GM19043 (cell line): Measurements from ENCODE around the gene DHH.
"Not testable (repeated sequence)": the region's sequence is repeated elsewhere in the genome, so short reads cannot be mapped to it uniquely, and the experiment has no call there.

ENCODE experiments used
- ATAC-seq: cut with Tn5 transposase; IDR thresholded peaks from one replicate; pipeline ENCODE4 v1.9.1; 2021; ENCODE audit warnings: low read depth; ENCODE audit not compliant: unreplicated experiment

Gene DHH

DNA sequence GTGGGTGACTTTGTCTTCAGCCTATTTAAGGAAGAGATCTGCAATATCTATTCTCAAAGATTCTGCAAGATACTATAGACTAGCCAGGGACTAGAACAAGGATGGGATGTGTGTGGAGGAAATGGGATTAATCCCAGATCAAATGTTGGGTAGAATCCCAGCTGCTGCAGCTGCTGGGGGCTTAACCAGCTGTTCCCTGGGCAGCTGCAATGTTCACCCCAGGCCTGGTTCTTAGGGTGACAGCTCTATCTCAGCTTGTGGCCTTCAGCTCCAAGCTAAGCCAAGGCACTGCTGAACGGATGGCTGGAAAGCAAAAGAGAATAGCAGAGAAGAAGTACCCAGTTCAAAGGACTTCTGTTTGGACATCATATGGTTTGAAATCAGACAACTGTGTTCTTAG, 14.8 kb downstream of the DHH start:
- ATAC-seq = no peak

GRCh38 chr12:49070971-49071370, 23.6 kb downstream of the DHH start:
- no peak for ATAC-seq

- ATAC-seq = peak; percentile 96
Observed at GRCh38 chr12:49069507-49070346, 24.9 kb downstream of the DHH start, which contains the start of gene RHEBL1. Gene RHEBL1, minus strand, starts transcription at chr12:49069979. Its CDS starts 194 bp downstream, at chr12:49069785.

DNA sequence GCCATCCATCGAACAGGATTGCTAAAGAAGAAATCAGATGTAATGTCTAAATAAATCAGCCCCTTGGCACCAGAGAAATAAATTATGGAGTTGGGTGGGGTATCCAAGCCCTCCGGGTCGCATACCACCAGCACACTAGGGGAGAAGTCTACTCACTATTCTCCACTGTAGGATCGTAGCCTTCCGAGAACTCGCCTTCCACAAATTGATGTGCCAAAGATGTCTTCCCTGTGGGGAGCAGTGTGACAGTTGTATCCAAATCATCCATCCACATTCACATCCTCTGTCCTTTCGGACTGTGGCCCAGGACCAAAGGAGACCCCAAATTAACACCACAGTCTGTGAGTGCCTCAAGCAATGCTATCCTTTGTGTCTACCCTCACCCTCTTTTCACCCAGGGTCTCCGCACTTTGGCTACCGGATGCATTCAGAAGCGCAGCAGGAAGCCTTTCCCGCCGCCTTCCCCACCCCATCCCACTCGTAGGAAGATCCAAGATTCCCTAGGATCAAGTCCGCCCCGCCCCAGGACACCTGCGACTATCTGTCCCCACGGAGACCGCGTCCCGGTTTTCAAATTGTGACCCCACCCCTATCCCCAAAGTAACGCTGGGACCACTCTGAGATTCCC, 25.6 kb downstream of the DHH start:
- no peak for ATAC-seq

- ATAC-seq = no peak
Observed at GRCh38 chr12:49066120-49066519, 28.5 kb downstream of the DHH start.

DNA sequence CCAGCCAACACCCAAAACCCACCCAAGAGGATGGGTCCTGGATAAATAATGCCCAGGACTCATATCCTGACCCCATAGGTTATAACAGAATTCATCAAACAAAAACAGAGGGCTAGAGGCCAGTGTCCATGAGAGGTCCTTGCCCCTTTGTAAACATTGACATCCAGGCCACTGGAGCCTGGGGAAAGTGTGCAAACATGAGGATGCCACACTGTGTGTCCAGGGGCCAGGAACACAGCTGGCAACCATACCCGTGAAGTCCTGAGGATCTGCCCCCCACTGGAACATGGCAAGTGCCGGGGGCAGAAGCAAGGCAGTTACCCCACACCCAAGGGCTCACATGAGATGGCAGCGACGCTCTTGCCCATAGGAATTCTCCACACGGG, 29.8 kb downstream of the DHH start:
- no peak for ATAC-seq

- not testable (repeated sequence) for ATAC-seq
Observed at GRCh38 chr12:49061916-49062315, 32.7 kb downstream of the DHH start.

DNA sequence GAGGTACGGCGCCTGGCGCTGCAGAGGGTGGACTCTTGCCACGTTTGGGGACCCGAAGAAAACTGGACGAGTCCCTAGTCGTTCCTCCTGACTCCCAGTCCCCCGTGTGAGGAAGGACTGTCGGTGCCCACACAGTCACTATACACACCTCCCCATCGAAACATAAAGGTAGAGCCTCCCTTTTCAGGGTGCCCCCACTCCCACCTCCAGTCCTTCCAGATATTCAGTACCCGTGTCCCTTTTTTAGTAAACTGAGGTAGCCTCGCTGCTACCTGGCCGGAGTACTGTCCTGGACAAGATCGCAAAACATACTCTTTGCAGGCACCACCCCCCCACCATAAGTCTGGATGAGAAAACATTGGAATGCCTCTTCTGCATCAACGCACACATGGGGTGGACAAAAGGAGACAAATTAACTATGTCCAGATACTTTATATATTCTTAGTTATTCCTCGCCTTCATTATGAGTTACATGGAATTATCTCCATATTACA, 33.4 kb downstream of the DHH start:
- ATAC-seq = no peak

DNA sequence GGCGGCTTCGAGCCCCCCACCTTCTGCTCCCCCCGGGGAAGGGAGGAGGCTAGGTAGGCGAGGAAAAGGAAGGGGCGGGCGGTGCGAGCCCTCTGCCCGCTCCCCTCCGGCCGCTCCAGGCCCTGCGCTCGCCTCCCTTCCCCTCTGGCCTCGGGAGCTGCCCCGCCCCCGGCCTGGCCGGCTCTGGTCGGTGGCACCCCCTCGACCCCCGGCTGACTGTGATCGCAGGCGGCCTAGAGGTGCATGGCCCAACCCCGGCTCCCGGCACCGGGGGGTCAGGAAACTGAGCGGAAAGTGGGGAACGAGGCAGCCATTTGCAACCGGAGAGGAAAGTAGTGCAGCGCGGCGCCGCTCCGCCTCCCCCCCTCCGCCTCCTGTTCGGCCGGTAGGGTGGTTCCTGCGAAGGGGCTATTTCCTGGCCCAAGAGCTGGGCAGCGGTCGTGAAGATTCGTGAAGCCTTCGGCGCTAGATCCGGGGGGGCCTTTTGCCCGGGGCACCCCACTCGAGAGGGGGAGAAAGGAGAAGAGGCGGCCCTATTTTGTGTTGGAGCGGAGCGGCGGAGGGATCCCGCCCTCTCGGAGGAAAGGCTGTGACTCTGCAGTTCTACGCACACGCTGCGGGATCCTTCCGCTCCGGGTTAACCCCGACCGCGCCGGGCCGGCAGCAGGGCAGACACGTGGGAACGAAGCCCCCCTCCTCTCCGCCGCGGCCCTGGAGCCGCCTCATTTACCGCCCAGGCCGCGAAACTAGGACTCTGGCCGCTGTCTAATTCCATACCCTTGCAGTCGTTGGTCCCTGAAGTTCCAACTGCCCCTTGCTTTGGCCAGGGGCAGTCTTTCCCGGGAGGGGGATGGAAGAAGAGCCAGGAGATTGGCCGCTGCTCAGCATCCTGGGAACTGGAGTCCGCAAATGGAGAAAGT, 34.1 kb downstream of the DHH start, which contains the start of gene KMT2D:
Gene KMT2D, minus strand, starts transcription at position 558 of the 920 bp plus-strand sequence. CDS start 5,470 bp downstream, outside the sequence.
- peak; percentile 47 for ATAC-seq

DNA sequence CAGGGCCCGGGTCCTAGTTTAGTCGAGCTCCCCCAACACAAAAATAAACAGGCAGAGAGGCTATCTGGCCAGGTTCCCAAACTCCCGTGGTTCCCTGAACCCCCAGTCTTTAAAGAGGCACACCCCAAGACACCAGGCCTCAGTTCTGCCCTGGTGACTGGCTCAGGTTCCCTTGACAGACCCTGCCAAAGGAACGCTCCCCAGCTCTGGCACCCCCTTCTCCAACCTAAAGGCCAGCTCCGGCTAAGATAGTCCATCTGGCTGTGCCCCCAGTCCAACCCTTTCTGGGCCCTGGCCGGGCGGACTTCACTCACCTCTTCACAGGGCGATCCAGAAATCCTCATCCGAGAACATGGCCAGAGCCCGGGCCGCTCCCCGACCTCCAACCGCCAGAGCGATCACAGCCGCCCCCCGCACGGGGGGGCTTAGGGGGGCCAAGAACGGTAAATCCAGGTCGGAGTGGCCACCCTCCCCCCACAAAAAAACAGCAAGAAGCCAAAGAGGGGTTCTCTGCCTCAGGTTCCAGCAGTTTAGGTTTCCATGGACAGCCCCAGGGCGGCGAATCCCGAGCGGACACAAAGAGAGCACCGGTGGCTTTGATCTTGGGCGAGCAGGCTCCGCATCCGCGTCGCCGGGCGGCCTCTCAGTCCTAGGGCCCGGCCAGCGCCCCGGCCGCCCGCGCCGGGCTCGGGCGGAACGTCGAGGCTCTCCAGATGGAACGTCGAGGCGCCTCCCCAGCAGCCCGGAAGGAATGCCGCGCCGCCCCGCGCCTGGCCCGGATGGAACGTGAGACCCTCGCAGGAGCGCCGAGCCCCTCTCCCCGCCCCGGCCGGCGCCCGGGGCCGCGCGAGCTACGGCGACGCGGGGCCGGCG, 35.1 kb downstream of the DHH start:
- no peak for ATAC-seq

- ATAC-seq = no peak
Observed at GRCh38 chr12:49059045-49059298, 35.6 kb downstream of the DHH start.

DNA sequence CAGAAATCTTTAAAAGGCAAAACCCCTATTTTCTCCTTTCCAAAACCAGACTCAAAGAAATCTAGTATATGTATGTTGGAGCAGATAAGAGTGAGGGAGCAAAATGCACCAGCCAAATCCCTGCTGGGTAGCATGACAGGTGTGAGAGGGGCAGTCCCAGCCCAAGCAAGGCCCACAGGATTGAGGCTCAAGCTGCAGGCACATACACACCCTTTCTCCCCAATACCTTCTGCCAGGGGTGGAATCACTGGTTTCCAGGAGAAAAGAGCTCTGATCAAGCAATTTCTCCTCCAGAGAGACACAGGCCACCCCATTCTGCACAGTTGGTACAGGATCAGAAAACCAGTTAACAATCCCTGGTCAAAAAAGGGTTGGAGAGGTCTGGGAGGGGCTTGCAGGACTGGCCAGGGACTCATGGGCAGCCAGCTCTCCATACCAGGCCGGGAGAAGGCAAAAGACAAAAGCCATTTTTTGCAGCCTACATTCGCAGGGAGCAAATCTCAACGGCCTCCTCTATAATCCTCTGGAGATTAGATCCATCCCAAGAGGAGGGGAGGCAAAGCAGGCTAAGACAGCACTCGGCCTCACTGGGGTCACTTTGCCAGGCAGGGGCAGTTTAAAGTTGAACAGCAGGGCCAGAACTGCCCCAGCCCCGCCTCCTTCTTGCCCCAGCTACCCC, 36.1 kb downstream of the DHH start:
- no peak for ATAC-seq

- ATAC-seq = no peak
Observed at GRCh38 chr12:49057888-49058287, 36.7 kb downstream of the DHH start.

DNA sequence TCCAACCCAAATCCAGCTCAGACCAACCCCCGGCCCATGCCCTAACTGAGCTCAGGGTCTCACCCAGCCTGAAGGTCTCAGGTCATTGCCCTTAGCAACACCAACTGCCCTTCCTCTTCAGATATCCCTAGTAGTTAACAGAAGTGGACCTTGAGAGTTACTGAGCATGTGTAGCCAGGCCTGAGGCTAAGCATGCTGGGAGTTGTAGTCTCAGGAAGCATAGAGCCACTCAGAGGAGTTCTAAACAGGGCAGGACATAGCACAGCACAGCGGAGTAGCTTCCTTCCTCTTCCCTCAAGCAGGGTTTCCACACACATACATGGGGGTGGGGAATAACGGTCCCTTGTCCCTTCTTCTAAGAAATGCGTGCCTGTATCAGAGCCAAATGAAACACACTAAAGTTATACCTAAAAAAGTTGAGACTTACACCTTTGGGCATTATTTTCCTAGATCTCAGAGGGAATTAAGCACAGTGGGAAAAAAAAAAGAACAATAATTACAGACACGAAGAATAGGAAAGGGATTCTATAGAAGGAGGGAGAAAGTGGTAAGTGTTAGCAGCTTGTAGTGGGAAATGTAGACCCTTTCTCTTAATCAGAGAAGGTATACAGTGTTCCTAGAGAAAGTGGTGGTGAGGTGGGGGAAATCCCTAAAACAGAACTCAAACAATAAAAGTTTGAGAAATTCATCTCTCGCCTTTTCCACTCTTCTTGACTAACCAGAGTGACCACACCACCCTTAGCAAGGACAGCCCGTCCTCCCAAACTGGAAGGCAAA, 38.4 kb downstream of the DHH start:
- ATAC-seq = peak; percentile 72

- no peak for ATAC-seq
Observed at GRCh38 chr12:49055092-49055491, 39.5 kb downstream of the DHH start.

DNA sequence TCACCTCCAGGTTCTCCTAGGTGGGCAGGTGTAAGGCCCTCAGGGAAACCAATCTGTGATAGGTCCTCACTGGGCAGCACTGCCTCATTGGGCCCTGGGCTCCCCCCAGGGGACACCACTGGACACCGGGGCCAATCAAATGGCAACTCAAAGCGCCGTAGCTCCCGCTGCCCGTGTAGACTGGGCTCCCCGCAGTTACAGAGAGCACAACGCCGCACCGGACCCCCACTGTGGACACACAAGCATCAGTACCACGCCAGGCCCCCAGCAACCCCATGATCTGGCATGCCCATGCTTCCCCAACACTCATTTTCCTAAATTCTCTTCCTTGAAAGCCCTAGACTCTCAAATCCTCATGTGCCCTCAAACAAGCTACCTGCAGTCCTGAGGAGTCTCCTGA, 40.1 kb downstream of the DHH start:
- ATAC-seq = no peak

DNA sequence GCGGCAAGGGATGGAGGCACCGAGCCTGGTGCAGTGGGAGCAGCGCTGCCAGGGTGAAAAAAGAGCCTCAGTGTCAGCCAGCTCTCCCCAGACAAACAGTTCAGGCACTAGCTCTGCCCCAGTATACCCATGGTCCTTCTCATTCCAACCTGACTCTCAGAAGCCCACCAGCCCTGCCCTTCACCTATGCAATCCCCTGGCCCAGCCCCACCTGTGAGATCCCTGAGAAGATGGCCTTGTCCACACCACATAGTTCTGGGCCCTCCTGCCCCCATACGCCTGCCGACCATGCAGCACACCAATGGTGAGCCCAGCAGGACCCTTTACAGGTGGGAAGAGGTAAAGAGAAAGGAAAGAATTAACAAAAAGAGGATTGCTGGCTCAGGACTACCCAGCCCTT, 40.5 kb downstream of the DHH start:
- no peak for ATAC-seq

DNA sequence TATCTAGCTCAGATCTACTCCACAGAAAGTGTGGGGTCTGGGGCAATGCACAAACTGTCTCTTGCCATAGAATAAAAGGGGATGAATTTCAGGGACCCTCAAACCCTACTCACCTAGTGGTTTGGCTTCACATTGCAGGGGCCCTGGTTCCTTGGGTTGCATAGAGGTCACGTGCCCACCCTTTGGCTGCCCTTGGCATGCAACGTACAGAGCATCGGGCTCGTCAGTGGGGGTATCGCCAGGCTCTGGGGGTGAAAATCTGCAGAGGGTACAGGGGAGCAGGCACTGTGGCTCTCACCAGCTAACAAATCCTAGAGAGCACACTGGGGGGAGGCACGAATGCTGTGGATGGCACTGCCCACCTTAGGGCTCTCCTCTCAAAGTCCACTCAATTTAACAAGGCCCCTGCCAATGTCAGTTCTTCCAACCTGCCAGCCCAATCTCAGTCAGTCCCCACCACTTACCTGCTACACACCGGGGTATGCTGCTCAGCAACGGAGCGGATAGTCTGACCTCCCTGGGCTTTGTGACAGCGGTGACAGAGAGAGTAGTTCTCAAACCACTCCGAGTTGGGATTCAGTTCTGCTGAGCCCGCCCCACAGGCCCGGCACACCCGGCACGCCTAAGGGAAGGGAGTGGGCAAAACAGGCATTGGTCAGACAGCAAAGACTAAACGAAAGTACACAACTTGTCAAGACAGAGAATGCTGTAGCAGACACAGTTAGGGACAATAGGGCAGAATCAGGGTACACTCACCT, 42.0 kb downstream of the DHH start:
- no peak for ATAC-seq
